ENCODE measurements around the gene DNMT3A. TPM values are rescaled to one million over a fixed set of nuclear protein-coding genes. Genes with fewer than 3 reads are reported as not detected.

Gene DNMT3A
- total RNA-seq, 1 donor from 2014 or later: 80.2 TPM

DNA sequence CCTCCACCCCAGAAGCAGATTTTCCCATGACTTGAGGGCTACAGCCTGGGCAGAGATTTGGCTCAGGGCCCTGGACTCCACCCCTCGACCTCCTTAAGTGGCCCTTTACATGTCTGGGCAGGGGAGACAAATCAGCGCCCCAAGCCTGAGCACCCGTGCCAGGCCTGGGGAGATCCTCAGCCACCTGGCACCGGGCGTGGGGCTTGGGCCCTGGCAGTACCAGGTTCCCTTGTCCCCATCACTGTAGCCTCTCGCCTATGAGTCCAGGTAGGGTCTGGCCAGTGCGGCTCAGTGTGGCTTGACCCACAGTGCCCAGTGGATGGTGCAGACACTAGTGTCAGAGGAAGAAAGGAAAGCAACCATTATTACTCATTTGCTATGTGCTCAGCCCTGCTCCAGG is 22.0 kb upstream of the DNMT3A start:
- no peak for DNase-seq (ENCODE audit: extremely low spot score, unreplicated experiment)
- Mint-ChIP-seq H3K36me3 (ENCODE audit: unreplicated experiment) (no peaks in the 10 kb centered on the region), H3K4me1 (ENCODE audit: unreplicated experiment) (peaks cover 13% of the 10 kb centered on the region), H3K27me3 (ENCODE audit: unreplicated experiment) (no peaks in the 10 kb centered on the region), H3K4me3 (ENCODE audit: unreplicated experiment) (no peak overlapping the region), H3K27ac (ENCODE audit: unreplicated experiment) (no peak overlapping the region), H3K9me3 (ENCODE audit: unreplicated experiment) (no peaks in the 10 kb centered on the region)
- TF ChIP-seq, protein P1, sequence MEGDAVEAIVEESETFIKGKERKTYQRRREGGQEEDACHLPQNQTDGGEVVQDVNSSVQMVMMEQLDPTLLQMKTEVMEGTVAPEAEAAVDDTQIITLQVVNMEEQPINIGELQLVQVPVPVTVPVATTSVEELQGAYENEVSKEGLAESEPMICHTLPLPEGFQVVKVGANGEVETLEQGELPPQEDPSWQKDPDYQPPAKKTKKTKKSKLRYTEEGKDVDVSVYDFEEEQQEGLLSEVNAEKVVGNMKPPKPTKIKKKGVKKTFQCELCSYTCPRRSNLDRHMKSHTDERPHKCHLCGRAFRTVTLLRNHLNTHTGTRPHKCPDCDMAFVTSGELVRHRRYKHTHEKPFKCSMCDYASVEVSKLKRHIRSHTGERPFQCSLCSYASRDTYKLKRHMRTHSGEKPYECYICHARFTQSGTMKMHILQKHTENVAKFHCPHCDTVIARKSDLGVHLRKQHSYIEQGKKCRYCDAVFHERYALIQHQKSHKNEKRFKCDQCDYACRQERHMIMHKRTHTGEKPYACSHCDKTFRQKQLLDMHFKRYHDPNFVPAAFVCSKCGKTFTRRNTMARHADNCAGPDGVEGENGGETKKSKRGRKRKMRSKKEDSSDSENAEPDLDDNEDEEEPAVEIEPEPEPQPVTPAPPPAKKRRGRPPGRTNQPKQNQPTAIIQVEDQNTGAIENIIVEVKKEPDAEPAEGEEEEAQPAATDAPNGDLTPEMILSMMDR (IDR thresholded peaks at IDR 0.05): no peak

DNA sequence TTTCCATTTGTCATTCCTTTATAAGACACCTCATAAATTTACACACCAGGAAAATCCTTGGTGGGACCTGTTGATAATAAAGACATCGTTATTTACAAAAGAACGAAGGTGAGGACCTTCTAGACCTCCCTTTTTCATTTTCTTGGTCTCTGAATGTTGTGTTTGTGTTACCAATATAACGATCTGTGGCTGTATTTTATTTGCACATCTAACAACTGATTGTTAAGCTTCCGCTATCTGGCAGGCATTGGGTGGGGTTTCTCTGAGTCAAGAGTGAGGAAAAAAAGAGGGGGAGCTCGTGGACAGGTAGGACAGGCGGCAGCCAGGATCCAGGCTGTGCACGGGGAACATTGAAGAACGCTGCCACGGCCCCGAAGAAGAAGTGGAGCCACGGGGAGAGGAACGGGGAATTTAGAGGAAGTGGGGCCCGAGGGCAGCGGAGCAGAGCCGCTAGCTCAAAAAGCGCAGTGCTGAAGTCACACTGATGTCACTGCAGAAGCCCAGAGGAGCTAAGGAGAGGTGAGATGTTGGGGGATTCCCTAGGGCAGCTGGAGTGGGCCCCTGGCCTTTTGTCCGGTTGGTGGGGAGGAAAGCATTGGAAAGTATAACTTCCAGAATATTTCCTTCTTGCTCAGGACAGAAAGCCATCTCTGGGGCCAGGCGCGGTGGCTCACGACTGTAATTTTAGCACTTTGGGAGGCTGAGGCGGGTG is 20.9 kb upstream of the DNMT3A start:
- no peaks in the 10 kb centered on the region for H3K9me3 Mint-ChIP-seq (ENCODE audit: unreplicated experiment)
- peaks cover 9% of the 10 kb centered on the region for H3K4me1 Mint-ChIP-seq (ENCODE audit: unreplicated experiment)
- H3K27ac Mint-ChIP-seq (ENCODE audit: unreplicated experiment): no peak overlapping the region
- no peaks in the 10 kb centered on the region for H3K27me3 Mint-ChIP-seq (ENCODE audit: unreplicated experiment)
- TF ChIP-seq, protein P1 (IDR thresholded peaks at IDR 0.05): no peak
- H3K4me3 Mint-ChIP-seq (ENCODE audit: unreplicated experiment): peak overlapping the region; percentile 64
- no peak for DNase-seq (ENCODE audit: extremely low spot score, unreplicated experiment)
- no peaks in the 10 kb centered on the region for H3K36me3 Mint-ChIP-seq (ENCODE audit: unreplicated experiment)

DNA sequence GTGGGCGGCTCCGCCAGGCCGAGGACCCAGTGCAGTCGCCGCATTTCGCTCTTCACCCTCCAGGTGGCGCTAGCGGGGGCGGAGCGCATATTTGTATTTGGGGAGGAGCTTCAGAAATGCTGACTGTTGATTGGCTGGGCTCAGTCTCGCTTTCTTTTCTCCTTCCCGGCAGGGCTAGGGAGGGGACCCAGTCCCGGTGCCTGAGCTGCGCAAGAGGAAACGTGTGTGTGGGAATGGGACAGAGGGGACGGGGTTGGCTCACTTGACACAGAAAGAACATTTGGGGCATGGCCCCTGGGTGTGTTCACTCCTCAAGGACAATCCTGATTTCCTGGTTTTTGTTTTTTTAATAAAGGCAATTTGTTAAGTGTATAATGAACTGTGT is 20.3 kb upstream of the DNMT3A start:
- H3K4me1 Mint-ChIP-seq (ENCODE audit: unreplicated experiment): peaks cover 9% of the 10 kb centered on the region
- H3K27ac Mint-ChIP-seq (ENCODE audit: unreplicated experiment): peak overlapping the region; percentile 39
- no peaks in the 10 kb centered on the region for H3K9me3 Mint-ChIP-seq (ENCODE audit: unreplicated experiment)
- TF ChIP-seq, protein P1 (IDR thresholded peaks at IDR 0.05): peak; percentile 96
- H3K4me3 Mint-ChIP-seq (ENCODE audit: unreplicated experiment): peak overlapping the region; percentile 64
- DNase-seq (ENCODE audit: extremely low spot score, unreplicated experiment): peak; percentile 97
- H3K27me3 Mint-ChIP-seq (ENCODE audit: unreplicated experiment): no peaks in the 10 kb centered on the region
- no peaks in the 10 kb centered on the region for H3K36me3 Mint-ChIP-seq (ENCODE audit: unreplicated experiment)

DNA sequence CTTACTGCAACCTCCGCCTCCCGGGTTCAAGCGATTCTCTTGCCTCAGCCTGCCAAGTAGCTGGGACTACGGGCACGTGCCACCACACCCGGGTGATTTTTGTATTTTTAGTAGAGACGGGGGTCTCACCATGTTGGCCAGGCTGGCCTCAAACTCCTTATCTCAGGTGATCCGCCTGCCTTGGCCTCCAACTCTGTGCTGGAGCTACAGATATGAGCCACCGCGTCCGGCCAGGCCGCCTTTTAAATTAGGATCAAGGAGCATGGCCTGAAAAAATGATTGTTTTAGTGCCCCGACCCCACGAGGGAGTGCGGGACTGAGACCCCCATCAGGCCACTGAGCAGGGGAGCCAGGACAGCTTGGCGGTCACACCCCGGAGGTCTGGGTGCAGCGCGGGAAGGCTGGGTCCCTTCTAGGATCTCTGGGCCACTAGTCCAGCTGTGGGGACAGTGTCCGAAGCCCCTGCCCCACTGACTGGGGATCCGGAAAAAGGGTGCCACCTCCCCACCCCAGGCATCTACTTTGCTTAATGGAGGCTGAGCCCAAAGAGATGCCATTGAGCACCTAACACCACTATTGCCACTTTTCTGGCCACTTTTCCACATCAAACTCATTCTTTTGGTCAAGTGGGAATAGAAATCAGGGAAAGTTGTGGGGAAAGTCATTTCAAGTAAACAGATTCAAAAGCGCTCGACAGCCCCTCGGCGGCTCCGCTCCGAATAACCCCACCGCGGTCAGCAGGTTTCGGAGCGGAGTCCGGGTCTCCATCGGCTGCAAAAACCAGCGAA is 19.7 kb upstream of the DNMT3A start:
- H3K36me3 Mint-ChIP-seq (ENCODE audit: unreplicated experiment): no peaks in the 10 kb centered on the region
- H3K4me3 Mint-ChIP-seq (ENCODE audit: unreplicated experiment): peak overlapping the region; percentile 64
- no peak for DNase-seq (ENCODE audit: extremely low spot score, unreplicated experiment)
- H3K4me1 Mint-ChIP-seq (ENCODE audit: unreplicated experiment): peaks cover 9% of the 10 kb centered on the region
- H3K27me3 Mint-ChIP-seq (ENCODE audit: unreplicated experiment): no peaks in the 10 kb centered on the region
- no peak overlapping the region for H3K27ac Mint-ChIP-seq (ENCODE audit: unreplicated experiment)
- TF ChIP-seq, protein P1 (IDR thresholded peaks at IDR 0.05): no peak
- H3K9me3 Mint-ChIP-seq (ENCODE audit: unreplicated experiment): no peaks in the 10 kb centered on the region

DNA sequence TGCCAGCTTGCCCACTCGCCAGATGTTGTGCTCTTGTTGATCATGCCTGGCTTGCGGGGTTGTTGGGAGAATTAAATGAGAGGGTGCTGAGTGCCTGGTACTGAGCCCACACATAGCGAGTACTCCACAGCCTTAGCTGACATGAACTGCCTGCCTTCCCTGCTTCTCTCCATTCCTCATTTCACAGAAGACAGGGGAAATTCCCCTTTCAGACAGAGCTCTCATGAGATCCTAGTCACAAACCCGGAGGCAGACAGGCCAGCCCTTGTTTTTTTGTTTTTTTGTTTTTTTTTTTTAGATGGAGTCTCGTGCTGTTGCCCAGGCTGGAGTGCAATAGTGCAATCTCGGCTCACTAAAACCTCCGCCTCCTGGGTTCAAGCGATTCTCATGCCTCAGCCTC is 17.1 kb upstream of the DNMT3A start:
- Mint-ChIP-seq H3K36me3 (ENCODE audit: unreplicated experiment) (no peaks in the 10 kb centered on the region), H3K4me1 (ENCODE audit: unreplicated experiment) (peaks cover 9% of the 10 kb centered on the region), H3K4me3 (ENCODE audit: unreplicated experiment) (no peak overlapping the region), H3K27ac (ENCODE audit: unreplicated experiment) (no peak overlapping the region), H3K27me3 (ENCODE audit: unreplicated experiment) (no peaks in the 10 kb centered on the region), H3K9me3 (ENCODE audit: unreplicated experiment) (no peaks in the 10 kb centered on the region)
- TF ChIP-seq, protein P1 (IDR thresholded peaks at IDR 0.05): no peak
- DNase-seq (ENCODE audit: extremely low spot score, unreplicated experiment): no peak

Data from osteocyte (in vitro differentiated cells).